Fibroblast of lung (primary cell): ENCODE measurements around the gene CABLES1. TPM values are rescaled to one million over a fixed set of nuclear protein-coding genes. Genes with fewer than 3 reads are reported as not detected.

ENCODE experiments used
- DNase-seq, 2 donors: peaks; one replicate each; pipeline versions ENCODE4 v3.0.0 to v3.0.0-alpha.2; 2010; ENCODE audit warnings: low read depth in 2 of 2
- H2AFZ ChIP-seq: 2 replicates; pipeline ENCODE4 v1.5.1; 2012; ENCODE audit warnings: low read length, control low read depth, inconsistent platforms
- H3K27ac ChIP-seq: 2 replicates; pipeline ENCODE4 v1.5.1; 2011; ENCODE audit warnings: low read length, control low read depth; ENCODE audit not compliant: insufficient read depth
- H3K27me3 ChIP-seq: 2 replicates; pipeline ENCODE4 v1.5.1; 2011; ENCODE audit warnings: mild to moderate bottlenecking, low read length; ENCODE audit not compliant: control insufficient read depth, insufficient read depth
- H3K36me3 ChIP-seq: 2 replicates; pipeline ENCODE4 v1.5.1; 2011; ENCODE audit warnings: low read length; ENCODE audit not compliant: control insufficient read depth, insufficient read depth
- H3K4me1 ChIP-seq: 2 replicates; pipeline ENCODE4 v1.5.1; 2011; ENCODE audit warnings: low read length; ENCODE audit not compliant: control insufficient read depth, insufficient read depth; ENCODE audit errors: extremely low read depth
- H3K4me2 ChIP-seq: 2 replicates; pipeline ENCODE4 v1.5.1; 2011; ENCODE audit warnings: low read length, control low read depth; ENCODE audit not compliant: insufficient read depth; ENCODE audit errors: extremely low read depth
- H3K4me3 ChIP-seq, 4 experiments: fragments of 200-600 bp in 1 of 4; sonication (generic) in 1 of 4; replicated peaks in 1 of 4; 2 replicates each; pipeline ENCODE4 v1.5.1; 2011 to 2016; ENCODE audit warnings: low read length in 4 of 4, low read depth in 3 of 4, mild to moderate bottlenecking in 3 of 4, control low read depth in 2 of 4, inconsistent platforms in 1 of 4, mixed read lengths in 1 of 4; ENCODE audit not compliant: insufficient read depth in 1 of 4; ENCODE audit errors: control extremely low read depth in 1 of 4
- H3K79me2 ChIP-seq: 2 replicates; pipeline ENCODE4 v1.5.1; 2012; ENCODE audit warnings: mild to moderate bottlenecking, low read length, inconsistent platforms; ENCODE audit not compliant: control insufficient read depth, insufficient read depth
- H3K9ac ChIP-seq: 2 replicates; pipeline ENCODE4 v1.5.1; 2011; ENCODE audit warnings: mild to moderate bottlenecking, low read length, control low read depth; ENCODE audit not compliant: insufficient read depth
- H3K9me3 ChIP-seq: 2 replicates; pipeline ENCODE4 v1.5.1; 2012; ENCODE audit warnings: low read depth, low read length; ENCODE audit not compliant: control insufficient read depth, insufficient read depth
- H4K20me1 ChIP-seq: 2 replicates; pipeline ENCODE4 v1.5.1; 2011; ENCODE audit warnings: low read length; ENCODE audit not compliant: control insufficient read depth, insufficient read depth; ENCODE audit errors: extremely low read depth
- CTCF ChIP-seq, 2 donors: IDR thresholded peaks in 1 of 2; conservative IDR thresholded peaks in 1 of 2; 1 replicate in 1 of 2; 2 replicates in 1 of 2; pipeline ENCODE4 v1.5.1; 2011 to 2012; ENCODE audit warnings: low read length in 2 of 2, control low read depth in 1 of 2, inconsistent platforms in 1 of 2, low read depth in 1 of 2, mild to moderate bottlenecking in 1 of 2
- EZH2 ChIP-seq: IDR thresholded peaks from 2 replicates; pipeline ENCODE4 v1.5.1; 2012; ENCODE audit warnings: low read length, control low read depth, mild to moderate bottlenecking; ENCODE audit errors: missing control alignments
- polyA plus RNA-seq, 2 donors: library from polyadenylated mRNA; depleted of rRNA in 1 of 2; stranded (reverse) in 1 of 2; unstranded in 1 of 2; fragments of >200 nt; gene quantifications; 2 replicates each; pipeline ENCODE4 v1.2.1, GENCODE V29; 2011 to 2012; ENCODE audit warnings: missing spikeins in 1 of 2
- total RNA-seq: library from RNA; depleted of rRNA; stranded (reverse); fragments of >200 nt; gene quantifications from 2 replicates; pipeline ENCODE4 v1.2.1, GENCODE V29; 2014

The CABLES1 gene
- total and polyA plus RNA-seq, 2 donors (not counting 1 experiment from before 2014, with no cell fraction given) = 5.1 to 11.4 TPM

GRCh38 chr18:23213200-23213599 lies 77.9 kb downstream of the CABLES1 start:
- H4K20me1 ChIP-seq = no peaks in the 10 kb centered on the region
- no peak overlapping the region for H3K4me2 ChIP-seq
- no peaks in the 10 kb centered on the region for H3K27me3 ChIP-seq
- H3K36me3 ChIP-seq = no peaks in the 10 kb centered on the region
- TF ChIP-seq CTCF (conservative IDR thresholded peaks at IDR 0.05 in 1 of 2, IDR thresholded peaks at IDR 0.05 in 1 of 2; ENCODE audit: low read depth in 1 of 2, low read length in 2 of 2) (no peak), EZH2 (no peak)
- no peaks in the 10 kb centered on the region for H3K9me3 ChIP-seq
- no peaks in the 10 kb centered on the region for H3K4me1 ChIP-seq
- no peaks in the 10 kb centered on the region for H3K79me2 ChIP-seq
- no peak overlapping the region for H2AFZ ChIP-seq
- DNase-seq = peak in 1 of 2 donors; percentile 29
- no peak overlapping the region for H3K27ac ChIP-seq
- H3K4me3 ChIP-seq = no peak overlapping the region
- H3K9ac ChIP-seq = no peak overlapping the region

- no peak for TF ChIP-seq CTCF (conservative IDR thresholded peaks at IDR 0.05 in 1 of 2, IDR thresholded peaks at IDR 0.05 in 1 of 2; ENCODE audit: low read depth in 1 of 2, low read length in 2 of 2)
- TF ChIP-seq EZH2 = no peak
- Histone ChIP-seq H3K4me2 (no peak overlapping the region), H2AFZ (no peak overlapping the region), H3K27ac (no peak overlapping the region), H3K79me2 (no peaks in the 10 kb centered on the region), H4K20me1 (no peaks in the 10 kb centered on the region), H3K4me1 (no peaks in the 10 kb centered on the region), H3K27me3 (no peaks in the 10 kb centered on the region), H3K36me3 (no peaks in the 10 kb centered on the region), H3K9me3 (no peaks in the 10 kb centered on the region), H3K9ac (no peak overlapping the region), H3K4me3 (no peak overlapping the region)
- DNase-seq = no peak
These were observed 82.5 kb downstream of the CABLES1 start for GRCh38 chr18:23217781-23218180.

GRCh38 chr18:23220355-23220754 lies 85.1 kb downstream of the CABLES1 start:
- Histone ChIP-seq H3K4me3 (no peak overlapping the region), H3K9me3 (no peaks in the 10 kb centered on the region), H3K4me2 (no peak overlapping the region), H2AFZ (no peak overlapping the region), H3K79me2 (no peaks in the 10 kb centered on the region), H4K20me1 (no peaks in the 10 kb centered on the region), H3K4me1 (peaks cover 6% of the 10 kb centered on the region), H3K36me3 (no peaks in the 10 kb centered on the region), H3K9ac (no peak overlapping the region), H3K27ac (no peak overlapping the region), H3K27me3 (no peaks in the 10 kb centered on the region)
- no peak for DNase-seq
- TF ChIP-seq EZH2 (no peak), CTCF (conservative IDR thresholded peaks at IDR 0.05 in 1 of 2, IDR thresholded peaks at IDR 0.05 in 1 of 2; ENCODE audit: low read depth in 1 of 2, low read length in 2 of 2) (no peak)
